Trophoblast cell (in vitro differentiated cells and primary cell): ENCODE results near the gene SLC5A3.

Experiments
- DNase-seq, 2 donors: peaks; one replicate each; pipeline ENCODE4 v3.0.0-alpha.2; 2016
- H2AFZ ChIP-seq: 2 replicates; pipeline ENCODE4 v1.6.1; 2013; ENCODE audit warnings: low read length, moderate library complexity, mild to moderate bottlenecking; ENCODE audit not compliant: insufficient read depth, poor library complexity
- H2AK5ac ChIP-seq: 2 replicates; pipeline ENCODE4 v1.6.1; 2013; ENCODE audit warnings: mild to moderate bottlenecking, low read length
- H2BK120ac ChIP-seq: 2 replicates; pipeline ENCODE4 v1.6.1; 2013; ENCODE audit warnings: low read length, mild to moderate bottlenecking, moderate library complexity; ENCODE audit not compliant: insufficient read depth, poor library complexity
- H2BK12ac ChIP-seq: 2 replicates; pipeline ENCODE4 v1.6.1; 2013; ENCODE audit warnings: mild to moderate bottlenecking, low read length, moderate library complexity
- H2BK5ac ChIP-seq: 2 replicates; pipeline ENCODE4 v1.6.1; 2013; ENCODE audit warnings: low read length, low read depth, moderate library complexity, mild to moderate bottlenecking; ENCODE audit not compliant: poor library complexity
- H3K14ac ChIP-seq: 2 replicates; pipeline ENCODE4 v1.6.1; 2013; ENCODE audit warnings: mild to moderate bottlenecking, low read length
- H3K18ac ChIP-seq: 2 replicates; pipeline ENCODE4 v1.6.1; 2013; ENCODE audit warnings: mild to moderate bottlenecking, low read length
- H3K23ac ChIP-seq: 2 replicates; pipeline ENCODE4 v1.6.1; 2013; ENCODE audit warnings: low read length
- H3K27ac ChIP-seq: 2 replicates; pipeline ENCODE4 v1.5.1; 2013; ENCODE audit warnings: low read depth, mild to moderate bottlenecking, inconsistent platforms, low read length, moderate library complexity
- H3K27me3 ChIP-seq: 2 replicates; pipeline ENCODE4 v1.6.1; 2013; ENCODE audit warnings: inconsistent platforms, mild to moderate bottlenecking, low read length, moderate library complexity; ENCODE audit not compliant: insufficient read depth
- H3K36me3 ChIP-seq, 2 experiments: 1 replicate in 1 of 2; 2 replicates in 1 of 2; pipeline ENCODE4 v1.6.1; 2013; ENCODE audit warnings: low read length in 2 of 2, mild to moderate bottlenecking in 2 of 2, moderate library complexity in 1 of 2; ENCODE audit not compliant: insufficient read depth in 2 of 2, control insufficient read depth in 1 of 2
- H3K4ac ChIP-seq: 2 replicates; pipeline ENCODE4 v1.6.1; 2013; ENCODE audit warnings: low read depth, mild to moderate bottlenecking, low read length, moderate library complexity
- H3K4me1 ChIP-seq, 2 experiments: 1 replicate in 1 of 2; 2 replicates in 1 of 2; pipeline ENCODE4 v1.6.1; 2013; ENCODE audit warnings: low read length in 2 of 2, mild to moderate bottlenecking in 2 of 2, moderate library complexity in 1 of 2; ENCODE audit not compliant: insufficient read depth in 2 of 2, control insufficient read depth in 1 of 2
- H3K4me2 ChIP-seq: 2 replicates; pipeline ENCODE4 v1.6.1; 2013; ENCODE audit warnings: inconsistent platforms, mild to moderate bottlenecking, low read length, moderate library complexity
- H3K4me3 ChIP-seq: 2 replicates; pipeline ENCODE4 v1.5.1; 2013; ENCODE audit warnings: mild to moderate bottlenecking, low read depth, low read length, inconsistent platforms
- H3K79me1 ChIP-seq: one replicate; pipeline ENCODE4 v1.6.1; 2013; ENCODE audit warnings: low read length
- H3K79me2 ChIP-seq: 2 replicates; pipeline ENCODE4 v1.6.1; 2013; ENCODE audit warnings: low read length, mild to moderate bottlenecking; ENCODE audit not compliant: control insufficient read depth, insufficient read depth, poor library complexity
- H3K9ac ChIP-seq: 2 replicates; pipeline ENCODE4 v1.6.1; 2013; ENCODE audit warnings: mild to moderate bottlenecking, low read length
- H3K9me3 ChIP-seq: 2 replicates; pipeline ENCODE4 v1.6.1; 2013; ENCODE audit warnings: low read depth, mild to moderate bottlenecking, control low read depth, inconsistent platforms, low read length; ENCODE audit not compliant: insufficient read depth
- H4K12ac ChIP-seq: 2 replicates; pipeline ENCODE4 v1.6.1; 2013; ENCODE audit warnings: low read depth, mild to moderate bottlenecking, low read length, moderate library complexity
- H4K8ac ChIP-seq: 2 replicates; pipeline ENCODE4 v1.6.1; 2013; ENCODE audit warnings: low read depth, mild to moderate bottlenecking, low read length, moderate library complexity
- H4K91ac ChIP-seq: one replicate; pipeline ENCODE4 v1.6.1; 2013; ENCODE audit warnings: low read depth, mild to moderate bottlenecking, low read length, moderate library complexity
- WGBS: extraction: QIAGEN DNeasy Blood & Tissue Kit; methylation state at CpG from one replicate; pipeline ENCODE4 v1.1.7; 2013; ENCODE audit warnings: missing lambda C conversion rate; ENCODE audit not compliant: insufficient read length, insufficient coverage; ENCODE audit errors: extremely low coverage; 5-methylcytosine and 5-hydroxymethylcytosine counted together

Gene SLC5A3

DNA sequence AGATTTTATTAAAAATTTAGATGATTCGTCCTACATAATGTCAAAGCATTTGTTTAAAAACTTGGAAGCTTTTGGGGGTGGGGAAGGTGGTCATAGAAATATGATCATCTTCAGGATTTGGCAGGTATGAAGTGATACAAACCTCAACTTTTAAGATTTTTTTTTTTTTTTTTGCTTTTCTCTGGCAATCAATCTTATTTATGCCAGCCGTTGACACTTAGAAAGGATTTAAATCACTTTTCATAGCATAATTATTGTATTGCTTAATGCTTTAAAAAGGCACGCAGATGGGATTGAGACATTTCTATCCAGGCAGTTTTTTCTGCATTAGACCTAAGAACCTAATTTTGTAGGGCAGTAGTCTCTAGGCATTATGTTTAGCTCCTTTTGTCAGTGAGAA, 19.7 kb downstream of the SLC5A3 start:
- Histone ChIP-seq H3K18ac (no peak overlapping the region), H3K4me1 (no peaks in the 10 kb centered on the region), H3K9ac (no peak overlapping the region), H3K4ac (no peak overlapping the region), H4K91ac (no peak overlapping the region), H3K14ac (no peak overlapping the region), H3K36me3 (peaks cover 13 to 23% of the 10 kb centered on the region in 2 experiments), H3K27me3 (no peaks in the 10 kb centered on the region), H3K9me3 (no peaks in the 10 kb centered on the region), H2BK120ac (no peak overlapping the region), H2BK5ac (no peak overlapping the region), H4K12ac (no peak overlapping the region), H3K79me1 (no peaks in the 10 kb centered on the region), H3K4me2 (no peak overlapping the region), H4K8ac (no peak overlapping the region), H2BK12ac (no peak overlapping the region), H3K4me3 (no peak overlapping the region), H2AK5ac (no peak overlapping the region), H2AFZ (no peak overlapping the region), H3K23ac (no peak overlapping the region), H3K79me2 (no peaks in the 10 kb centered on the region), H3K27ac (no peak overlapping the region)
- no peak for DNase-seq
- no CpG with 5 or more reads among the region's 3 CpGs for WGBS

DNA sequence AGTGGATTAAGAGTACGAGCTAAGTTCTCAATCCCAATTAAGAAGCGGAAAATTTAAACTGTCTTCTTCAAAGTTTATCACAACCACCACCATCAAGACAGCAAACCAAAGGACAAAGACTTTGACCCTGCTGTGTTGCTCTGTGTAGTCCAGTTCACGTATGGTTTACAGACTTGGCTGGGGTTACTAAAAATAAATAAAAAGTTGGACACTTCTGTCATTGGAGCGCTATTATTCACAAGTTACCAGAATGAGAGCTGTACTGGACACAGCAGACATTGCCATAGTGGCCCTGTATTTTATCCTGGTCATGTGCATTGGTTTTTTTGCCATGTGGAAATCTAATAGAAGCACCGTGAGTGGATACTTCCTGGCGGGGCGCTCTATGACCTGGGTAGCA, 21.6 kb downstream of the SLC5A3 start:
- Histone ChIP-seq H2BK12ac (no peak overlapping the region), H3K4me2 (no peak overlapping the region), H3K14ac (no peak overlapping the region), H3K27me3 (no peaks in the 10 kb centered on the region), H4K8ac (no peak overlapping the region), H3K9ac (no peak overlapping the region), H3K79me2 (no peaks in the 10 kb centered on the region), H2AK5ac (no peak overlapping the region), H3K27ac (no peak overlapping the region), H3K36me3 (peaks cover 13 to 23% of the 10 kb centered on the region in 2 experiments), H4K12ac (no peak overlapping the region), H2AFZ (no peak overlapping the region), H4K91ac (no peak overlapping the region), H3K9me3 (no peaks in the 10 kb centered on the region), H3K18ac (no peak overlapping the region), H3K4ac (no peak overlapping the region), H3K23ac (no peak overlapping the region), H2BK120ac (no peak overlapping the region), H3K79me1 (no peaks in the 10 kb centered on the region), H2BK5ac (no peak overlapping the region), H3K4me1 (no peaks in the 10 kb centered on the region), H3K4me3 (no peak overlapping the region)
- DNase-seq = no peak
- no CpG with 5 or more reads among the region's 7 CpGs for WGBS

DNA sequence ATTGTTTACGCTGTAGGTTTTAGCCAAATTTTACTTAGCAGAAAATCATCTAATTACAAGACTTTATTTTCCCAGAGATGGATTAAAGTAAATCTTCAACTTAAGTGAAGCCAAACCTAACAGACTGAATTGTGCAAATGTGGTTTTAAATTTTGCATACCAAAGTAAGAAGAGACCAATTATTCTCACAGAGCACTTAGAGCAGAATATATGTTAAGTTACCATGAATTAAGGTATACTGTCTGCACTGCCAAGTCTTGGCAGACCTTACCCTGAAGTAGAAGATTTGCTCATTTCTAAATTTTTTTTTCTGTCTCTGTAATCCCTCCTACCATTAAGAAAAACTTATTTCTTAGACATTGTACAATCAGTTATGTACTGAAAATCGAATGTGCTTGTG, 24.1 kb downstream of the SLC5A3 start:
- H3K4ac ChIP-seq = no peak overlapping the region
- no peak overlapping the region for H3K4me2 ChIP-seq
- no peak overlapping the region for H3K23ac ChIP-seq
- DNase-seq = no peak
- H2BK5ac ChIP-seq = no peak overlapping the region
- no peaks in the 10 kb centered on the region for H3K27me3 ChIP-seq
- H4K12ac ChIP-seq = no peak overlapping the region
- no peak overlapping the region for H2AFZ ChIP-seq
- H2BK12ac ChIP-seq = no peak overlapping the region
- no CpG with 5 or more reads among the region's 2 CpGs for WGBS
- H2BK120ac ChIP-seq = no peak overlapping the region
- no peaks in the 10 kb centered on the region for H3K79me1 ChIP-seq
- no peak overlapping the region for H4K91ac ChIP-seq
- H3K36me3 ChIP-seq = peaks cover 13 to 23% of the 10 kb centered on the region in 2 experiments
- no peak overlapping the region for H4K8ac ChIP-seq
- no peak overlapping the region for H3K18ac ChIP-seq
- H3K79me2 ChIP-seq = no peaks in the 10 kb centered on the region
- H3K9me3 ChIP-seq = no peaks in the 10 kb centered on the region
- H3K14ac ChIP-seq = no peak overlapping the region
- no peak overlapping the region for H2AK5ac ChIP-seq
- no peak overlapping the region for H3K9ac ChIP-seq
- no peaks in the 10 kb centered on the region for H3K4me1 ChIP-seq
- H3K27ac ChIP-seq = no peak overlapping the region
- H3K4me3 ChIP-seq = no peak overlapping the region

DNA sequence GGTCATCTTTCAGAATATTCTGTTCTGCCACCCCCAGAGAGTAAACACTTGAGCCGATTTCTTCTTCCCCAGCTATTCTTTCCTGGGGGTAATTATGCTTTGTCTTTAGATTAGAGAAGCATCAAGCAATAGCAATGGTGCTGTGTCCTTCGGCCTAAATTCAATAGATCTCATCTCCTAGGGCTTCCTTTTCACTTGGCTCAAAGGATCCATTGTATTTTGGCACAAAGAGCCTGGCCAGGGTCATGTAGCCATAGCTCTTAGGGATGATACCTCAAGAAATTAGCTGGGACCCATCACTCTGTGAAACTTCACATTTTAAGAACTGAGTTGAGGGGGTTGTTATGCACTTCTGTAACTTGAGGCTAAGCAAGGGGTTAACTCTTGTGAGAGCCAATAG, 27.0 kb downstream of the SLC5A3 start:
- H2AFZ ChIP-seq = no peak overlapping the region
- no peak overlapping the region for H4K91ac ChIP-seq
- no peak overlapping the region for H2BK5ac ChIP-seq
- H4K8ac ChIP-seq = no peak overlapping the region
- H3K36me3 ChIP-seq = peaks cover 13 to 16% of the 10 kb centered on the region in 2 experiments
- no peak overlapping the region for H2BK12ac ChIP-seq
- no peak for DNase-seq
- no peak overlapping the region for H3K4me2 ChIP-seq
- H3K27me3 ChIP-seq = no peaks in the 10 kb centered on the region
- H3K4me1 ChIP-seq = no peaks in the 10 kb centered on the region
- no peaks in the 10 kb centered on the region for H3K9me3 ChIP-seq
- H4K12ac ChIP-seq = no peak overlapping the region
- no peak overlapping the region for H2AK5ac ChIP-seq
- no CpG with 5 or more reads among the region's 2 CpGs for WGBS
- H3K14ac ChIP-seq = no peak overlapping the region
- no peak overlapping the region for H3K18ac ChIP-seq
- H3K23ac ChIP-seq = no peak overlapping the region
- H2BK120ac ChIP-seq = no peak overlapping the region
- no peaks in the 10 kb centered on the region for H3K79me2 ChIP-seq
- no peak overlapping the region for H3K4ac ChIP-seq
- no peak overlapping the region for H3K9ac ChIP-seq
- H3K27ac ChIP-seq = no peak overlapping the region
- H3K79me1 ChIP-seq = no peaks in the 10 kb centered on the region
- H3K4me3 ChIP-seq = no peak overlapping the region
